Measurements from ENCODE around the gene DNM1L. TPM values are rescaled to one million over a fixed set of nuclear protein-coding genes. Genes with fewer than 3 reads are reported as not detected.

DNM1L gene
- total RNA-seq, 1 donor from 2014 or later: 167 TPM

- peaks cover 2% of the 10 kb centered on the region for H3K27me3 Mint-ChIP-seq (ENCODE audit: unreplicated experiment)
- no peaks in the 10 kb centered on the region for H3K9me3 Mint-ChIP-seq (ENCODE audit: unreplicated experiment)
- H3K27ac Mint-ChIP-seq (ENCODE audit: unreplicated experiment): no peak overlapping the region
- no peaks in the 10 kb centered on the region for H3K4me1 Mint-ChIP-seq (ENCODE audit: low read depth, unreplicated experiment)
- no peak overlapping the region for H3K4me3 Mint-ChIP-seq (ENCODE audit: unreplicated experiment)
- no peak for DNase-seq
- no peak for TF ChIP-seq CTCF (IDR thresholded peaks at IDR 0.05; ENCODE audit: partially characterized antibody, unreplicated experiment)
- H3K36me3 Mint-ChIP-seq (ENCODE audit: unreplicated experiment): no peaks in the 10 kb centered on the region
Measured at GRCh38 chr12:32780071-32780470, 101.0 kb downstream of the DNM1L start.

- Mint-ChIP-seq H3K27ac (ENCODE audit: unreplicated experiment) (no peak overlapping the region), H3K4me1 (ENCODE audit: low read depth, unreplicated experiment) (no peaks in the 10 kb centered on the region), H3K36me3 (ENCODE audit: unreplicated experiment) (no peaks in the 10 kb centered on the region), H3K4me3 (ENCODE audit: unreplicated experiment) (no peak overlapping the region), H3K27me3 (ENCODE audit: unreplicated experiment) (no peaks in the 10 kb centered on the region), H3K9me3 (ENCODE audit: unreplicated experiment) (no peaks in the 10 kb centered on the region)
- no peak for TF ChIP-seq CTCF (IDR thresholded peaks at IDR 0.05; ENCODE audit: partially characterized antibody, unreplicated experiment)
- no peak for DNase-seq
Measured at GRCh38 chr12:32783029-32783428, 103.9 kb downstream of the DNM1L start.

- no peaks in the 10 kb centered on the region for H3K9me3 Mint-ChIP-seq (ENCODE audit: unreplicated experiment)
- H3K4me3 Mint-ChIP-seq (ENCODE audit: unreplicated experiment): no peak overlapping the region
- no peak overlapping the region for H3K27ac Mint-ChIP-seq (ENCODE audit: unreplicated experiment)
Measured at GRCh38 chr12:32785557-32785956, 106.5 kb downstream of the DNM1L start.

GRCh38 chr12:32788405-32788804 lies 109.3 kb downstream of the DNM1L start:
- Mint-ChIP-seq H3K4me3 (ENCODE audit: unreplicated experiment) (no peak overlapping the region), H3K4me1 (ENCODE audit: low read depth, unreplicated experiment) (no peaks in the 10 kb centered on the region), H3K36me3 (ENCODE audit: unreplicated experiment) (no peaks in the 10 kb centered on the region), H3K27me3 (ENCODE audit: unreplicated experiment) (no peaks in the 10 kb centered on the region), H3K27ac (ENCODE audit: unreplicated experiment) (no peak overlapping the region), H3K9me3 (ENCODE audit: unreplicated experiment) (no peaks in the 10 kb centered on the region)
- TF ChIP-seq CTCF (IDR thresholded peaks at IDR 0.05; ENCODE audit: partially characterized antibody, unreplicated experiment): no peak
- DNase-seq: no peak

More at GRCh38 chr12:32785557-32785956, 106.5 kb downstream of the DNM1L start:
- TF ChIP-seq CTCF (IDR thresholded peaks at IDR 0.05; ENCODE audit: partially characterized antibody, unreplicated experiment): no peak
- no peaks in the 10 kb centered on the region for H3K27me3 Mint-ChIP-seq (ENCODE audit: unreplicated experiment)
- no peak for DNase-seq
- H3K4me1 Mint-ChIP-seq (ENCODE audit: low read depth, unreplicated experiment): no peaks in the 10 kb centered on the region
- H3K36me3 Mint-ChIP-seq (ENCODE audit: unreplicated experiment): no peaks in the 10 kb centered on the region

- Mint-ChIP-seq H3K27me3 (ENCODE audit: unreplicated experiment) (no peaks in the 10 kb centered on the region), H3K4me1 (ENCODE audit: low read depth, unreplicated experiment) (no peaks in the 10 kb centered on the region), H3K27ac (ENCODE audit: unreplicated experiment) (no peak overlapping the region), H3K4me3 (ENCODE audit: unreplicated experiment) (no peak overlapping the region), H3K9me3 (ENCODE audit: unreplicated experiment) (no peaks in the 10 kb centered on the region), H3K36me3 (ENCODE audit: unreplicated experiment) (no peaks in the 10 kb centered on the region)
- no peak for DNase-seq
- no peak for TF ChIP-seq CTCF (IDR thresholded peaks at IDR 0.05; ENCODE audit: partially characterized antibody, unreplicated experiment)
Measured at GRCh38 chr12:32789446-32789845, 110.3 kb downstream of the DNM1L start.
